ENCODE data around the gene EFL1. TPM values are rescaled to one million over a fixed set of nuclear protein-coding genes. Genes with fewer than 3 reads are reported as not detected.

Gene EFL1
- total and polyA plus RNA-seq, 2 of the 8 experiments (the other 6 are each of a cell fraction or from before 2014, with no cell fraction given) = 10.8 to 31.5 TPM

GRCh38 chr15:82105451-82106215 lies 156.9 kb downstream of the EFL1 start:
- Histone ChIP-seq H4K91ac (replicated peaks; ENCODE audit: insufficient read length, low read length) (no peak overlapping the region), H3K27ac (ENCODE audit: low read depth, low read length) (no peak overlapping the region), H2BK5ac (ENCODE audit: low read depth, low read length) (no peak overlapping the region), H3K23me2 (ENCODE audit: low read depth, low read length) (no peaks in the 10 kb centered on the region), H3K36me3 (ENCODE audit: control insufficient read depth in 2 of 4, insufficient read depth in 4 of 4, low read length in 3 of 4) (no peaks in the 10 kb centered on the region), H3K79me1 (ENCODE audit: low read depth, low read length) (no peaks in the 10 kb centered on the region), H3K4me3 (ENCODE audit: extremely low read depth in 1 of 4, insufficient read depth in 2 of 4, low read depth in 3 of 4, low read length in 4 of 4) (no peak overlapping the region), H4K5ac (ENCODE audit: insufficient read length, low read depth, low read length) (no peak overlapping the region), H3K23ac (ENCODE audit: insufficient read length) (no peak overlapping the region), H2BK120ac (replicated peaks; ENCODE audit: low read depth, low read length) (no peak overlapping the region), H4K8ac (ENCODE audit: extremely low read depth, insufficient read depth, low read length) (no peak overlapping the region), H3K4ac (replicated peaks; ENCODE audit: insufficient read length, low read depth, low read length) (no peak overlapping the region), H4K20me1 (replicated peaks in 1 of 2; ENCODE audit: control insufficient read depth in 1 of 2, insufficient read depth in 2 of 2, low read length in 2 of 2) (no peaks in the 10 kb centered on the region), H3K4me1 (replicated peaks in 1 of 4; ENCODE audit: control insufficient read depth in 3 of 4, insufficient read depth in 4 of 4, low read length in 3 of 4) (peaks cover 0 to 3% (median 0%) of the 10 kb centered on the region in 4 experiments; a peak in 3 of 7 replicates), H2AFZ (ENCODE audit: low read length) (no peak overlapping the region), H3K56ac (replicated peaks; ENCODE audit: insufficient read length, low read depth, low read length) (no peak overlapping the region), H3K4me2 (ENCODE audit: insufficient read depth in 1 of 2, low read depth in 2 of 2, low read length in 2 of 2) (no peak overlapping the region), H2BK12ac (ENCODE audit: low read depth, low read length) (no peak overlapping the region), H2BK15ac (ENCODE audit: low read length) (no peak overlapping the region), H2AK5ac (ENCODE audit: low read depth, low read length) (no peak overlapping the region), H3K9me3 (ENCODE audit: insufficient read depth in 2 of 2, low read depth in 1 of 2, low read length in 1 of 2) (no peaks in the 10 kb centered on the region), H3K79me2 (ENCODE audit: control insufficient read depth in 1 of 2, insufficient read depth in 2 of 2, low read length in 2 of 2) (no peaks in the 10 kb centered on the region), H3K9ac (replicated peaks in 1 of 4; ENCODE audit: extremely low read depth in 1 of 4, low read depth in 3 of 4, low read length in 3 of 4) (no peak overlapping the region), H3K18ac (ENCODE audit: extremely low read depth, low read length) (no peak overlapping the region), H2BK20ac (ENCODE audit: low read length) (no peak overlapping the region), H3K27me3 (replicated peaks in 1 of 4; ENCODE audit: control insufficient read depth in 3 of 4, extremely low read depth in 1 of 4, insufficient read depth in 3 of 4, low read length in 3 of 4) (no peaks in the 10 kb centered on the region), H3K14ac (ENCODE audit: insufficient read length) (no peak overlapping the region)
- ChIA-PET POLR2A (ENCODE audit: partially characterized antibody) (no interaction called here), CTCF (ENCODE audit: partially characterized antibody) (interaction anchor here (0.6 to 7.3 kb wide), 14 partner anchors 9 to 696 kb away, joined by 3 to 70 read pairs (median 4); no protein-coding TSS in a partner anchor)
- TF ChIP-seq CTCF (IDR thresholded peaks at IDR 0.05; ENCODE audit: control extremely low read depth in 1 of 3, insufficient read depth in 1 of 3, low read depth in 1 of 3, low read length in 3 of 3) (peak; percentile 29 to 44 (median 42); a peak in 3 of 4 replicates), POLR2AphosphoS5 (IDR thresholded peaks at IDR 0.05; ENCODE audit: low read depth, low read length) (no peak), RAD21 (IDR thresholded peaks at IDR 0.05 in 1 of 2, conservative IDR thresholded peaks at IDR 0.05 in 1 of 2; ENCODE audit: low read depth in 2 of 2, low read length in 2 of 2) (peak; percentile 70 to 73)
- TF ChIP-seq, protein P1, sequence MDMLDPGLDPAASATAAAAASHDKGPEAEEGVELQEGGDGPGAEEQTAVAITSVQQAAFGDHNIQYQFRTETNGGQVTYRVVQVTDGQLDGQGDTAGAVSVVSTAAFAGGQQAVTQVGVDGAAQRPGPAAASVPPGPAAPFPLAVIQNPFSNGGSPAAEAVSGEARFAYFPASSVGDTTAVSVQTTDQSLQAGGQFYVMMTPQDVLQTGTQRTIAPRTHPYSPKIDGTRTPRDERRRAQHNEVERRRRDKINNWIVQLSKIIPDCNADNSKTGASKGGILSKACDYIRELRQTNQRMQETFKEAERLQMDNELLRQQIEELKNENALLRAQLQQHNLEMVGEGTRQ (IDR thresholded peaks at IDR 0.05; ENCODE audit: low read length) = peak; percentile 36; the same call in 1 of the 2 replicates
- DNase-seq (ENCODE audit: low read depth in 1 of 2, low spot score in 2 of 2) = no peak
- WGBS, 2 experiments (ENCODE audit: extremely low coverage in 1 of 2, insufficient coverage in 1 of 2, insufficient read length in 1 of 2, insufficient replicate concordance in 2 of 2, low coverage in 1 of 2, low lambda C conversion rate in 2 of 2, missing lambda C conversion rate in 1 of 2) = 76% methylated on average over 7 of the region's 7 CpGs; no CpG with 5 or more reads in 1 of the 2 experiments
- FAIRE-seq = peak; percentile 19
